Measurements from ENCODE around the gene SUSD3. TPM values are rescaled to one million over a fixed set of nuclear protein-coding genes. Genes with fewer than 3 reads are reported as not detected.
"Not testable (repeated sequence)": the region's sequence is repeated elsewhere in the genome, so short reads cannot be mapped to it uniquely, and the experiment has no call there.

SUSD3 gene
- total RNA-seq, 2 donors from 2014 or later = 1.6 to 11.8 TPM

- H3K27ac ChIP-seq = no peak overlapping the region
- TF ChIP-seq CTCF (IDR thresholded peaks at IDR 0.05) = no peak
- no peak overlapping the region for H3K4me3 ChIP-seq
- no peak for DNase-seq (ENCODE audit: low spot score)
- no peaks in the 10 kb centered on the region for H3K27me3 ChIP-seq
- H3K4me1 ChIP-seq = peaks cover 0 to 16% of the 10 kb centered on the region in 2 donors
- no peaks in the 10 kb centered on the region for H3K9me3 ChIP-seq
- peaks cover 21% of the 10 kb centered on the region for H3K36me3 ChIP-seq
These were observed 55.9 kb downstream of the SUSD3 start for GRCh38 chr9:93114169-93114983.

- no peak for DNase-seq (ENCODE audit: low spot score)
- Histone ChIP-seq H3K27ac (no peak overlapping the region), H3K4me3 (no peak overlapping the region), H3K4me1 (peaks cover 0 to 18% of the 10 kb centered on the region in 2 donors), H3K9me3 (no peaks in the 10 kb centered on the region), H3K27me3 (no peaks in the 10 kb centered on the region), H3K36me3 (peaks cover 21% of the 10 kb centered on the region)
- TF ChIP-seq CTCF (IDR thresholded peaks at IDR 0.05) = no peak
These were observed 56.5 kb downstream of the SUSD3 start for GRCh38 chr9:93114984-93115335.

- Histone ChIP-seq H3K36me3 (peaks cover 18% of the 10 kb centered on the region), H3K4me1 (peaks cover 0 to 24% of the 10 kb centered on the region in 2 donors), H3K27ac (no peak overlapping the region), H3K27me3 (no peaks in the 10 kb centered on the region), H3K4me3 (no peak overlapping the region), H3K9me3 (no peaks in the 10 kb centered on the region)
- no peak for DNase-seq (ENCODE audit: low spot score)
- no peak for TF ChIP-seq CTCF (IDR thresholded peaks at IDR 0.05)
These were observed 57.1 kb downstream of the SUSD3 start for GRCh38 chr9:93115486-93116071.

- H3K27ac ChIP-seq = peak overlapping the region; percentile 4 to 16
- H3K4me1 ChIP-seq = peaks cover 0 to 32% of the 10 kb centered on the region in 2 donors
- no peak for TF ChIP-seq CTCF (IDR thresholded peaks at IDR 0.05)
- no peaks in the 10 kb centered on the region for H3K27me3 ChIP-seq
- H3K4me3 ChIP-seq = no peak overlapping the region
- H3K36me3 ChIP-seq = peaks cover 16% of the 10 kb centered on the region
- DNase-seq (ENCODE audit: low spot score) = peak; percentile 91
- H3K9me3 ChIP-seq = no peaks in the 10 kb centered on the region
These were observed 57.8 kb downstream of the SUSD3 start for GRCh38 chr9:93116072-93116961.

- Histone ChIP-seq H3K4me1 (peaks cover 0 to 32% of the 10 kb centered on the region in 2 donors), H3K36me3 (peaks cover 21% of the 10 kb centered on the region)
- not testable (repeated sequence) for H3K9me3 ChIP-seq; H3K27ac ChIP-seq; H3K4me3 ChIP-seq; H3K27me3 ChIP-seq; DNase-seq (ENCODE audit: low spot score)
These were observed 59.0 kb downstream of the SUSD3 start for GRCh38 chr9:93117521-93117920.
